Superior temporal gyrus (tissue), 1 donor: ENCODE results near the gene IQCK.

Experiments
- DNase-seq: peaks from one replicate; pipeline ENCODE4 v3.0.0-alpha.2; 2016; ENCODE audit errors: extremely low spot score

The IQCK gene

DNA sequence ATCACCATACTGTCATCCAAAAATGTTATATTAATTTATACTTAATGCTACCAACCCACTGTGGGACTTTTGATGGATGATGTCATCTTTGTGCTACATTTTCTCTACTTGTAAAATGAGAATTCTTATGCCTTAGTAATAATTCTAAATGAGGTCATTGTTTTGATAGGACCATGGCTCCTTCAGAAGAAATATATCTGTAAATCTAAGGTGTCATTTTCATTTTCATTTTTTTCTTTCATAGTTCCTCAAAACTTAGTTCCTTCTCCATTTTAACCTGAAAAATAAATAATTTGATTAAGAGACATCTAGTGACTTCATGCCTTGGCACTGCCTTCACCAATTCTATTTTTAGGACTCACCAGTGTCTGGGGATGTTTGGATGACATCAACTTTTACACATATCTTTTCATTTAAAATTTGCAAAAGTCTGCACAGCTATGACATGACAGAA, 117.9 kb downstream of the IQCK start:
- DNase-seq: no peak

DNA sequence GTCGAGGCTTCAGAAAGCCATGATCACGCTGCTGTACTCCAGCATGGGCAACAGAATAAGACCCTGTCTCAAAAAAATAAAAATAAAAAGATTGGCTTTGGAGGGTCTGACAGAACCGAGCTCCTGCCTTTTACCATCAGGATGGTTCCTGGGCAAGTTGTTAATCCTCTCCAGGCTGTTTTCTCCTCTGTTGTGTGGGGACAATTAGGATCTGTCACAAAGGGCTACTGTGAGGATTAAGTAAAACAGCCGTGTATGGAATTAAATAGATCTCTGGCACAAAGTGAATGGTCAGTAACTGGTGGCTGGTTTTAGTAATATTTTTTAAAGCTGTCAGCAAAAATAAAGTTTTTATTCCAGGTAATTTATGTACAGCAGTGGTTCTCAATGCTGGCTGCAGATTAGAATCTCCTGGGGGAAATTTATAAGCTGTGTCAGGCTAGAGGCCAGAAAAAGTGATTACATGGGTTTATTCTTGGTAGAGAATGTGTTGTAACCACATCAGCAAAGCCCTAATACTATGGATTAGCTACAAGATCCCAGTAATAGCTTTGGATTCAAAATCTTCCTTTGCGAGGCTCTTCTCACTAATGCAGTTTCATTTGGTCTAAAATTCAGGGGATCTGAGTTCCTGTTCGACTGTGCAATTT, 119.4 kb downstream of the IQCK start:
- no peak for DNase-seq

DNA sequence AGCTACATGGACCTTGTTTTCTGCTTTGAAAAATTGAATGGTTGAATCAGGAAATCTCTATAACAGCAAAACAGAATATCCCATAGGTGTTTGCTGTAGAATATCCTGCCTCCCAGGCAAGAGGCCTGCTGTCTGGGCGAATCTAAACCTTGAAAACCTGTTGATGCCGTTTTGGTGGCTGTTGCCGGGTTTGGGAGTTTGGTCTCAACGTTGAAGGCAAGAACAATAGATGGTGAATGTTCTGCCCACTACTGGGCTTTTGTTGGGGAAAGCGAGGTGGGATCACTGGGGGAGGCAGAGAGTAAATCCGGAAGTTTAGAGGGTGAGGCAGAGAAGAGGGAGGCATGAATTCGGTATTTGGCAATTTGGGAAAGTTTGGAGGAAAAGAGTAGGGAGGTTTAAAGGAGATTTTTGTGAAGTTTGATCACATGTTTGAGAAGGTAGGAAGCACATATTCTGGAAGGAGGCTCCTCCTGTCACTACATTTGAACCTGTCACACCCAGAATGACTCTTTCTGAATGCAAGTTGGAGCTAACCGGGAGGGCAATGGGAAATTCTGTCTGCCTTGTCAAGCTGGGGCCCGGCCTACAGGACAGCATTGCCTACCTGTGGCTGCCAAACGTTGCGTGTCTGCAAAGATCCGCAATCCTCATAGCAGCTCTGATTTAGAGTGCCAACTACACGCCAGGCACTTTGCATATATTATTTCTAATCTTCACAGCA, 120.1 kb downstream of the IQCK start:
- DNase-seq: no peak

DNA sequence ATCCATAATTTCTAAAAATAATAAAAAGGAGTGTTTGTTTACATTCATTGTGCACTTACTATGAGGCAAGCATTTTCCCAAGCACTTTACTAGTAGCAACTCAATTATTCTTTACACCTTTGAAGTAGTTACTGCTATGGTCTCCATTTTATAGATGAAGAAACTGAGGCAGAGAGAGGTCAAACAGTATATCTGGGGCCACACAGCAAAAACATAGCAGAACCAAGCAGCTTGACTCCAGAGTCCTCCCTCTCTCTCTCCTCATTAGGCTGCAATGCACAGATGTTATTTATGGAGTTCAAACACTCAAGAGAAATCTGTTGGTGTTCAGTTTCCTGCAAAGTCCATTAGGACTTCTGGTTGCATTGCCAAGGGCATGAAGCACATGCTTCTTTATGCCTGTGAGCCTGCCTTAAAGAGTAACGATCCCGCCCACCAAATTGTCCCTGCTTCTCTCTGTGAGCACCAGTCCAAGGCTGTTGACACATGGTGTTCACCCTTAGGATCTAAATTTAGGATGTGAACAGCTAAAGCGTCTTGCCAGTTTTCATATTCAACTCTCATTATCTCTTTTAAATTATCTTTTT, 122.5 kb downstream of the IQCK start:
- DNase-seq: no peak

DNA sequence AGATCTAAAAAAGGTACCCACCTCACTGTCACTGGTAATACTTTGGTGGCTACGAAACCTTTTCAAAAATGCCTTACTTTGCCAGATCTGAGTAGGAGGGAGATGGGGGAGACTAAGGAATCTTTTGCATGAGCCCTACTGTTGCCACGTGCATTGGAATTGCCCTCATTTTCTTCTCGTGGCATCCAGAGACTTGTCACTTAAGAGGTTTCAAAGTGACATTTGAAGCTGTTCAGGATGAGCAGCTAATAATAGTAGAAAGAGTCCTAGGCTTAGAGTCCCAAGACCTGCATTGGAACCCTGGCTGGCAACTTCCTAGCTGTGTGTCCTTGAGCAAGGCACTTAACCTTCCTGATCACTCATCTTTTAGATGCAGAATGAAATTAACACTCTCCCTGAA, 123.1 kb downstream of the IQCK start:
- DNase-seq: no peak

DNA sequence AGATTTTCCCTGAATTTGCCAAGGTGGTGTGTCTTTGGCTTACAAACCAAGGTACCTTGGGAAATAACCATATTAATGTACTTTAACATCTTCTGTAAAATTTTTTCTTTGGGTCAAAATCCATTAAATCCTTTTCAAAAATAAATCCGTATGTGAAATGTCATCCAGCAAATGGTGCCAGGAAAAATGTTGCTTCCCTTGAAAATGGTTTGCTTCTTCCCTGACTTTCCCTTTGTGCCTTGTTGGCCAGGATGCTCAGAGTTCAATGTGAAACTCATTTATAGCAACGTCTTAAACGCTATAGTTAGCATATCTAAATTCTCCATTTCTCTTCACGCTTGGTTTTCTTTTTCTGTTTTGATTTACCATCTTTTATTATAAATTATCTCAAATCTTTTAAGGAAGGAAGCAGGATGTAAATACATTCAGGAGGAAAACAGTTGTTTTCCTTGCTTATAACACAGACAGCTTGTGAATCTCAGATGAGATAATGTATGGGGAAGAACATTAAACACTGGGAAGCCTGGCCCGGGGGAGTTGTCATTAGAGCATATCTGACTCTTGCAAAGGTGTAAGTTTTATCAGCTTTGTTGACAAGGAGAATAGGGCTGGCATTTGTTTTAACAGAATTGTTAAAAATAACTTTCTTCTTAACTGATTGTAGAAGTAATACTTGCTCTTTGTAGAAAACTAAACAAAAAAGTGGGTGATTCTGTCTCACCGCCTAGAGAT, 124.5 kb downstream of the IQCK start:
- DNase-seq: no peak

DNA sequence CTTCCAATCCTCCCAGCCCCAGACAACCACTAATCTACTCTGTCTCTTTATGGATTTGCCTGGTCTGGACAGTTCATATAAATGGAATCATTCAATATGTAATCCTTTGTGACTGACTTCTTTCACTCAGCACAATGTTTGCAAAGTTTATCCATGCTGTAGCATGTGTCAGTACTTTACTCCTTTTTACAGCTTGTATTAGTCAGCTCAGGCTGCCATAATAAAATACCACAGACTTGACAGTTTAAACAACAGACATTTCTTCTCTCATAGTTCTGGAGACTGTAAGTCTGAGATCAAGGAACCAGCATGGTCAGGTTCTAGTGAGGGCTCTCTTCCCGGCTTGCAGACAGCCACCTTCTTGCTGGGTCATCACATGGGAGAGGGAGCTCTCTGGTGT, 125.3 kb downstream of the IQCK start:
- no peak for DNase-seq

DNA sequence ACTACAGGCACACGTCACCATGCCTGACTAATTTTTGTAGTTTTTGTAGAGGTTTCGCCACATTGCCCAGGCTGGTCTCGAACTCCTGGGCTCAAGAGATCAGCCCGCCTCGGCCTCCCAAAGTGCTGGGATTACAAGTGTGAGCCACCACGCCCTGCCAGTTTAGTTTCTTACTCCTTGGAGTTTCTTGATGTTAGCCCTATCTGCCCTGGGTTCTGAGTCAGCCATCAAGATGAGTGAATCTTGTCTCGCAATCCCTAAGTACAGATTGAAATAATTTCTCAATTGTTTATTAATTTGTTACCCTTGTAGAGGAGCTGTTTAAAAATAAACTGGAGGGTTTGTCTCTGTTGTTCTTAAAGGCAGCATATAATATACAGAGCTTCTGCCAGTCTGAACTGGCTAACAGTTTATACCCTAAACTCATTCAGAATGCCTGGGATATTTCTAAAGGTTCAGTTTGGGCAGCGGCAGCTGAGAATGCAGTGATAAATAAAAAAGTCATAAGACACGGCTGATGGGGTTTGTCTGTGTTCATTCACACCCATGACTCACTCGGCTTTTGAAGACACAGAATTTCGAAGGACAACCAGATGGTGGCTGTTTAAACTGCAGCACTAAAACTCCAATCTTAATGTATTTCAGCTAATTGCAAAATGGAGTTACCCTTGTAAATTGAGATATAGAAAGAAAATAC, 127.0 kb downstream of the IQCK start:
- peak; percentile 82 for DNase-seq

DNA sequence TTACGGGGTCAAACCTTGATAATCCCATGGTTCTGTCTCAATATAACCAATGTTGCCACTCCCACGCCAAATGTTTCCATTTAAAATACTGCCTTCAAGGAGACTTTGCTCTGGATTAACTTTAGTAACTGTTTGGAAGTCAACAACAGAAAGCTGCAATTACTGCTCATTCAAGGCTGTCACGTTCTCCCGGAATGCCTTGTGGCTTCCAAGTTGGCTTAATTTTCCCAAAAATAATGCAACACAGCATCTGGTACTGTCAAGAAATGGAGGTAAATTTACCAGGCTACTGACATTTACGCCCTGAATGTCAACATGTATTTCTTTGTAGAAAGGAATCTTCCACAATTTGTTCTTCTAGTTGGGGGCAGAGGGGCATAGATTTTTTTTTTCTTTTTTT, 128.4 kb downstream of the IQCK start:
- no peak for DNase-seq

DNA sequence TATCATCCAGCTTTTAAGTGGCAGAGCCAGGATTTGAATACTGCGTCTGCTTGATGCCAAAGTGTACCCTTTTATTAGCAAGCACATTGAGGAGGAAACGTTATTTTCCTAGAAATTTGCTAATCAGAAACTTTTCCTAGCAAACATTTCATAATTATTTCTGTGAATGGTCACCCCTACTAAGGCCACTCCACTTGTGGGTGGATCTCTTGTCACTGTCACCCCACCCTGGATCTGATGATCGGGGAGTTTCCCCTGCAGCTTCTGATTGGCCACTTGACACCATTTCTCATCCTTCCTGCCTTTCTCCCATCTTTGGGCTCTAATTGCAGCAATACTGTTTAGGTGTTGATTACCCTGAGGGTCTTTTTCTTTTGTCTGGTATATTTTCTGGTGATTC, 130.7 kb downstream of the IQCK start:
- DNase-seq: no peak

DNA sequence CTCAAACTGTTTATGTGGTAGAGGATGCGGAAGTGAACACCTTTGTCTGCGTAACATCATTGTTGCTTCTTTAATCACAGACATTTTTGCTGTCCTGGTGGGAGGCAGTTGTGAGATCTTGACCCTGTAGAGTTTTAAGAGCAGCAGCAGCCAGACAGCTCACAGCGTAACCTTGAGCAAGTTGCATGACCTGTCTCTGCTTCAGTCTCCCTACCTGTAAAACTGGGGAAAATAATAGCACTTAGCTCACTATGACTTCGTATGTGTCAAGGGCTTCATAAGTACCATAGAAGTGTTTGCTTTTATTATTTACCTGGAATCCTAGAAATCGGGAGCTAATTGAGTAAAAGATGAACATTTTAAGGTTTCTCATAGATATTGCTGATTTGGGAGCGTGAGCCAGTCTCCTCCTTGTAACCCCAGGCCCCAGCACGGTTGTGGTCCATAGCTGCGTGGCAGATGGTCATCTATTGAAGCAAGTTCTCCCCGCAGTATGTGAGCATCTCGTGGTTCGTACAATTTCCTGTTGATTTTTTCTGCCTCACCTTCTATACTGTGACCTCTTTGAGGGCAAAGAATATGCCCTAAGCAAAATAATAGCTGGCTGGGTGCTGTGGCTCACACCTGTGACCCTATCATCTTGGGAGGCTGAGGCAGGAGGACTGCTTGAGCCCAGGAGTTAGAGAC, 132.2 kb downstream of the IQCK start:
- DNase-seq: no peak

DNA sequence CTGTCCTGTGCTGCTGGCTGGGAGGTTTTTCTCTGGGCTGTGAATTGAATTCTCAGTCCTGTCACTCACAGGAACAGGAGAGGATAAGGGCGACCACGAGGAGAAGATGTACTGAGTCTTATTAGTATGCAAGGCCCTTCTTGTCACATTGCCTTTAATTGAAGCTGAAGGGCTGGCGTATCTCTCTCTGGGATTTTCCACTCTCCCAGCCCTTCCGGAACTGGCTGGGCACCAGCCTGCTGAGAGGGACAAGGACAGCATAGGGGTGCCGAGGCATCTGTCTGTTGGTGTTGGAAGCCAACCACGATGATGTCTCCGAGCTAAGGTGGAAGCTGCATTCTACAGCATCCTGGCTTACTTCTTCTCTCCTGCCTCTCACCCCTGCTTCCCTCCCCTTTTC, 133.4 kb downstream of the IQCK start:
- peak; percentile 86 for DNase-seq

DNA sequence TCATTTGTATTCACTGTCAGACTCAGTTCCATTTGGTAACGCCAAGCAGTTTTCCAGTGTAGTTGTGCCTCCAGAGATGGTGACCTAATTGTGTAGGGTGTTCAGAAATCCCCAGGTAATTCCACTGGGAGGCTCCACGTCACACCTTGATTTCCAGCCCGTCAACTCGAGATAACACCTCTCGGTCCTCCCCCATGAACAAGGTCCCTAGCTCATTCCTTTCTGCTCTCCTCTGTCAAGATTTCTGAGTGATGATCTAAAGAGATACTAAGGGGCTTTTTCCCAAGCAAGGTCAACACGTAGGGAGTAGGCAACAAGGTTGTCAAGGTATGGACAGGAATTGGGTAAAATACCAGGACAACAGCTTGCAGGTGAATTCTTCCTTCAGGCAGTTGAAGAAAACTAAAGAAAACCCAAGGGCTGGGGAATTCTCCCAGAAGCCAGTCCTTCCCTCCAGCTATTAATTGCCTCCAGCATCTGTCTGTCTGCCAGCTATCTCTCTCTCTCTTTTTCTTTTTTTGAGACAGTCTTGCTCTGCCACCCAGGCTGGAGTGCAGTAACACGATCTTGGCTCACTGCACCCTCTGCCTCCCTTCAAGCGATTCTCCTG, 135.2 kb downstream of the IQCK start:
- DNase-seq: peak; percentile 47

DNA sequence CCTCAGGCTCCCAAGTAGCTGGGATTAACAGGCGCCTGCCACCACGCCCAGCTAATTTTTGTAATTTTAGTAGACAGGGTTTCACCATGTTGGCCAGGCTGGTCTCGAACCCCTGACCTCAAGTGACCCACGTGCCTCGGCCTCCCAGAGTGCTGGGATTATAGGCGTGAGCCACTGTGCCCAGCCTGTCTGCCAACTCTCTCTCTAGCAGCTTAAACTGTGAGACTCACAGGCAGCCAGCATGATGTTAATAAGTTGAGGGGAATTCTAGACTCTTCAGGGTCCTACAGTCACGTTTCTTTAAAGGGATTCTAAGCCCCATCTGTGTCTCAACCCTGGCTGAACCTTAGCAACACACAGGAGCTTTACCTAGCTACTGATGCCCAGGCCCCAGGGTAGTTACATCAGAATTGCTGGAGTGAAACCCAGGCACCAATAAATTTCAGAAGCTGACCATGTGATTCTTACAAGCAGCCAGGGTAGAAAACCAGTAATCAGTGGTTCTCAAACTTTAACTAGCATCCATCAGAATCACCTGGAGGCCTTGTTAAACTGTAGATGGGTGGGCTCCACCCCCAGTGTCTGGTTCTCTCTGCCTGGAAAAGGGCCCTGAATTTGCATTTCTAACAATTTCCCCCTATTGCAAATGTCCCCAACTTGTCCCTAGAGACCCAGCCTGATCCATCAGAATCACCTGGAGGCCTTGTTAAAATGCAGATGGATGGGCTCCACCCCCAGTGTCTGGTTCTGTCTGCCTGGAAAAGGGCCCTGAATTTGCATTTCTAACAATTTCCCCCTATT, 135.9 kb downstream of the IQCK start:
- DNase-seq: peak; percentile 45

DNA sequence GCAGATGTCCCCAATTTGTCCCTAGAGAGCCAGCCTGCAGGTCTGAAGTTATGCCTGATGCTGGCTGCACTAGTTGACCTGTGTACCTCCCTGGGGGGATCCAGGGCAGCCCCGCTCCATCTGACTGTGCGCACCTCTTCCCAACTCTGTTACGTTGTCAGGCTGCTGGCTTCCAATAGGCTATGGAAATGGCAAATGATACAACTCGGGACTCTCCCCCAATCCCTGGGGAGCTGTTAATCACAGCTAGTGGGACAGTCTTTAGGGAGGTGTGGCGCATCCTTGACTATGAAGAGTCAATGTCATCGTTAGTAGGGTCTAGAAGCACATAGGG, 136.4 kb downstream of the IQCK start:
- DNase-seq: no peak

DNA sequence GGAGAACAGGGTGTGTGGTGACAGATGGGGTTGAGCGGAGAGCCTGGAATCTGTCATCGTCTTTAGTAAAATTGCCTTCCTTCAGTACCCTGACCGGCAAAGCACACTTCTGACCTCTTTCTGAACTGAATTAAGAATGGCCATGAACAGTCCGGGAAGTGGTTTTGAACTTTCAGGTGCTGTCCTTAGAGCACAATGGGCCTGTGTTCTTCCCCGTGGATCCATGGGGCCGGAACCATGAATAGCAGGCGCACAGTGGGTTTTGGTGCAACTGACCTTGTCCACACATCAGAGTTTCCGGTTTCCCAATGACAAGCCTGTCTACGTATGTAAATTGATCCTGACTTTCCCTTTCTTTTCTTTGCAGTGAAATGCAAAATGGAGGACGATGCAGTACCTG, 138.0 kb downstream of the IQCK start:
- no peak for DNase-seq

DNA sequence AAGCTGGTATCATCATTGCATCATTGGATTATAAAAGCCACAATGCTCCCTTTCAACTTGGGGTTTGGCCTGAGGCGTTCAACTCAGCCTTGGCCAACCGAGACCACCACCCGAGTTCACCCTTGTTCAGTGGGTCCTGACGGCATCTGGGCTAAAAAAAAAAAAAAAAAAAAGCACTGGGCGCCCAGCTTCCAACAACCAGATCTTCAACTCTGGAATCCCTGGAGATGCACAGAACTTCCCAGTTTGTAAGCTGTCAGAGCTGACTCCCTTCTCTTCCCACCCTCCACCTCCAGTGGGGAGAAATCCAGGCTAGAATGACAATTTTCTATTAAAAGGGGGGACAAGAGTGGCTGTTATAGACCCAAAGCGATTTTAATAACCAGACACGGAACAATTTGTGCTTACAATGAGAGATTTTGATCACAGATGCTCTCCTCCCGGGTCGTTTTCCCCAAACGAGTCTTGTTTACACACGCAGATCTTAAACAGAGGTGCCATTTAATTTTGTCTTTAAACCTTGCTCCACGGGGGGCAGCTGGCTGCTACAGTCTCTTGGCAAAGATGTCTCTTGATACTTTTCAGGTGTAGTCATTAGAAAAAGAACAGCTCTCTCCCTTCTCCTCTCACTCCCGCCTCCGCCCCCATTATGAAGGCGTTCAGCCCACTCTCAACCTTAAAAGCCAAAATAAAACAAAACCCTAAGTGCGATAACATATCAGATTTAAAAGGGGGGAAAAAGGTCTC, 139.7 kb downstream of the IQCK start:
- DNase-seq: peak; percentile 56

DNA sequence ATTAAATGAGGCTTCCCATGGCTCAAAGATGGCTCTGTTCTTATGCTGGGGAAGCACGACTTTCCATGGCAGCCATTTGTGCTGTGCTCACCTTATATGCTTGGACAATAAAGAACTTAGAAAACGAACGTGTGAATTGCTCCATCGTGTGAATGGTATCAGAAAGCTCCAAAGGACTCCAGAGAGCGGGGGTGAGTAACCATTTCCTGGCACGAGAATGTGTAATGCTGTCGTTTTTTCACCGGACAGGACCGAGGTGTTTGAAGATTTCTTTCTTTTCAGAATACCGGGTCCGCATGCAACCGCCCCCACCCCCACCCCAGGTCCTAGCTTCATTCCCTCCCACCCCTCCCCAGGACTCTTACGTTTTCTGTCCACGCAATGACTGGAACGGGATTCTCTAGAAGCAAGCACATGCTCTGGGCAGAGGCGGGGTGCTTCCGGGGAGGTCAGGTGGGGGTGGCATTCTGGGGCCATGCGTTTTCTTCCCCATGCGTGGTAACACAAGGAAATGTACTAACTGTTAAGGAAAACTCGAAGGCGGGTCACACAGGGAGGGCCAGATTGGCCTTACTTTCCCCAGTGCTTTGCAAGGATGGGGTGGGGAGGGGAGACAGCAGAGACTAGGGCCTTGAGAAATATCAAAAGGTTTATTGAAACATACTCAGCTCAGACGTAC, 140.4 kb downstream of the IQCK start:
- peak; percentile 53 for DNase-seq

DNA sequence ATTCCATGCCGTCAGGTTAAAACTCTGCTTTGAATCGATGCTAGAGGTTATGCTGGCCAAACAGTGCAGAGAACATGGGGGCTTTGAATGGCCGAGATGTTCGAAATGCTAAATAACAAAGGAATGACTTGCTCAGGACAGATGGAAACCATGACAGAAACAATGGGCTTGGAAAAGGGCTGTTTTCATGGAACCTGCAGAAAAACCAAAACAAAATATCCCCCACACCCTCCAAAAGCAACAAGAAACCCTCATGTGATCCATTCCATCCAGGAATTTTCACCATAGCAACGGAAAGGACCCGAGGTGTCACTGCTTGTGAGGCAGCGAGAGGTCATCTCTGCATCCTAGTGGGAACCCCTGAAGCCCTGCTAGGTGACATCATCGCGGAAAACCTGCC, 141.1 kb downstream of the IQCK start:
- no peak for DNase-seq
